SK-N-MC (cell line): ENCODE measurements around the gene PODXL2.

Experiments
- DNase-seq: peaks from one replicate; pipeline ENCODE4 v3.0.0-alpha.2; 2011; ENCODE audit warnings: low read depth, low spot score
- H3K27ac ChIP-seq: fragments of 200-600 bp; sonication (generic); 2 replicates; pipeline ENCODE4 v1.5.1; 2016; ENCODE audit warnings: mixed run types
- H3K36me3 ChIP-seq: fragments of 200-600 bp; sonication (generic); 2 replicates; pipeline ENCODE4 v1.6.1; 2017; ENCODE audit warnings: antibody characterized with exemption, low read length, mixed read lengths; ENCODE audit not compliant: insufficient read depth
- H3K4me3 ChIP-seq: fragments of 200-600 bp; sonication (generic); 2 replicates; pipeline ENCODE4 v1.5.1; 2016
- H3K9ac ChIP-seq: fragments of 200-600 bp; sonication (generic); 2 replicates; pipeline ENCODE4 v1.8.0; 2017; ENCODE audit warnings: mixed run types, mixed read lengths; ENCODE audit not compliant: insufficient read length
- H3K9me3 ChIP-seq: fragments of 200-600 bp; sonication (generic); 2 replicates; pipeline ENCODE4 v1.6.1; 2017; ENCODE audit warnings: low read depth, mild to moderate bottlenecking, antibody characterized with exemption, low read length, moderate library complexity, mixed read lengths
- EZH2 ChIP-seq: fragments of 200-600 bp; sonication (generic); IDR thresholded peaks from one replicate; pipeline ENCODE4 v1.6.1; 2017; ENCODE audit warnings: antibody characterized with exemption
- FOXP2 ChIP-seq: optimal IDR thresholded peaks from 2 replicates; pipeline ENCODE3; 2011; ENCODE audit warnings: mild to moderate bottlenecking, moderate library complexity; ENCODE audit not compliant: insufficient read depth; ENCODE audit errors: extremely low read length, control extremely low read depth
- POLR2AphosphoS5 ChIP-seq: IDR thresholded peaks from 2 replicates; pipeline ENCODE4 v1.6.1; 2012; ENCODE audit warnings: mild to moderate bottlenecking, low read depth, low read length, borderline replicate concordance

Gene PODXL2

GRCh38 chr3:127711021-127711695 lies 82.2 kb downstream of the PODXL2 start:
- Histone ChIP-seq H3K27ac (no peak overlapping the region), H3K9ac (no peak overlapping the region), H3K9me3 (no peaks in the 10 kb centered on the region), H3K4me3 (no peak overlapping the region), H3K36me3 (no peaks in the 10 kb centered on the region)
- TF ChIP-seq POLR2AphosphoS5 (no peak), FOXP2 (no peak), EZH2 (no peak)
- DNase-seq: no peak

- Histone ChIP-seq H3K9me3 (no peaks in the 10 kb centered on the region), H3K27ac (no peak overlapping the region), H3K36me3 (no peaks in the 10 kb centered on the region), H3K4me3 (no peak overlapping the region), H3K9ac (no peak overlapping the region)
- TF ChIP-seq EZH2: no peak
- no peak for TF ChIP-seq POLR2AphosphoS5
- no peak for TF ChIP-seq FOXP2
- no peak for DNase-seq
Measured at GRCh38 chr3:127711896-127712295, 82.9 kb downstream of the PODXL2 start.

GRCh38 chr3:127712461-127712860 lies 83.5 kb downstream of the PODXL2 start:
- H3K9ac ChIP-seq: no peak overlapping the region
- no peak for TF ChIP-seq FOXP2
- TF ChIP-seq POLR2AphosphoS5: no peak
- no peak for TF ChIP-seq EZH2
- H3K4me3 ChIP-seq: no peak overlapping the region
- no peak for DNase-seq
- no peaks in the 10 kb centered on the region for H3K36me3 ChIP-seq
- H3K27ac ChIP-seq: no peak overlapping the region
- H3K9me3 ChIP-seq: no peaks in the 10 kb centered on the region

- no peak overlapping the region for H3K9ac ChIP-seq
- no peak overlapping the region for H3K27ac ChIP-seq
- no peak for DNase-seq
- H3K36me3 ChIP-seq: no peaks in the 10 kb centered on the region
- H3K9me3 ChIP-seq: no peaks in the 10 kb centered on the region
- no peak overlapping the region for H3K4me3 ChIP-seq
- TF ChIP-seq POLR2AphosphoS5: no peak
- no peak for TF ChIP-seq EZH2
- TF ChIP-seq FOXP2: no peak
Measured at GRCh38 chr3:127712881-127713771, 84.1 kb downstream of the PODXL2 start.

- no peak for DNase-seq
- no peaks in the 10 kb centered on the region for H3K9me3 ChIP-seq
- H3K36me3 ChIP-seq: no peaks in the 10 kb centered on the region
- TF ChIP-seq EZH2 (no peak), FOXP2 (no peak), POLR2AphosphoS5 (no peak)
- H3K4me3 ChIP-seq: no peak overlapping the region
- H3K9ac ChIP-seq: no peak overlapping the region
- no peak overlapping the region for H3K27ac ChIP-seq
Measured at GRCh38 chr3:127714125-127714571, 85.2 kb downstream of the PODXL2 start.

GRCh38 chr3:127714866-127715265 lies 85.9 kb downstream of the PODXL2 start:
- H3K9me3 ChIP-seq: no peaks in the 10 kb centered on the region
- H3K36me3 ChIP-seq: no peaks in the 10 kb centered on the region
- no peak for DNase-seq
- no peak overlapping the region for H3K9ac ChIP-seq
- TF ChIP-seq EZH2 (no peak), FOXP2 (no peak), POLR2AphosphoS5 (no peak)
- no peak overlapping the region for H3K27ac ChIP-seq
- H3K4me3 ChIP-seq: no peak overlapping the region

- H3K9me3 ChIP-seq: no peaks in the 10 kb centered on the region
- no peak overlapping the region for H3K27ac ChIP-seq
- no peaks in the 10 kb centered on the region for H3K36me3 ChIP-seq
- no peak overlapping the region for H3K4me3 ChIP-seq
- no peak for DNase-seq
- H3K9ac ChIP-seq: no peak overlapping the region
- TF ChIP-seq POLR2AphosphoS5: no peak
- no peak for TF ChIP-seq FOXP2
- no peak for TF ChIP-seq EZH2
Measured at GRCh38 chr3:127715532-127715931, 86.5 kb downstream of the PODXL2 start.

- no peak for DNase-seq
- no peak overlapping the region for H3K9ac ChIP-seq
- no peak overlapping the region for H3K4me3 ChIP-seq
- no peak overlapping the region for H3K27ac ChIP-seq
- no peaks in the 10 kb centered on the region for H3K9me3 ChIP-seq
- no peaks in the 10 kb centered on the region for H3K36me3 ChIP-seq
- TF ChIP-seq POLR2AphosphoS5 (no peak), EZH2 (no peak), FOXP2 (no peak)
Measured at GRCh38 chr3:127716384-127716783, 87.4 kb downstream of the PODXL2 start.
